Activated naive CD4-positive, alpha-beta T cell treated with anti-CD3 and anti-CD28 coated beads, Interleukin-2, amount 50 U/mL, for 16 hours (primary cell): ENCODE results near the gene SLC22A23.

ENCODE experiments used
- DNase-seq: peaks from one replicate; pipeline ENCODE4 v3.0.0-alpha.2; 2020

Gene SLC22A23

DNA sequence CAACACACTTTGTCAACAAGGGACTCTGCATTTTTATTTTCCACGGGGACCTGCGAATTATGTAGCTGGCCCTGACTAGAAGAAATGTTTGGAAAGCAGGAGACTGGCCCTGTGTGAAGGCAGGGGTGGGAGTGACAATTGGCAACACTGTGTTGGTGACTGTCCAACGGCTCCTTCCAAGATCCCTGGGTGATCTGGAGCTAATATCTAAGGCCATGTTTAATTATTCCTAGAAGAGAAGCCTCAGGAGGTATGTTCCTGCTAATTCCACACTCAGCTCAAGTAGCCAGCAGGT is 13.7 kb downstream of the SLC22A23 start:
- DNase-seq = no peak

GRCh38 chr6:3442431-3443220 is 14.2 kb downstream of the SLC22A23 start:
- DNase-seq = no peak

DNA sequence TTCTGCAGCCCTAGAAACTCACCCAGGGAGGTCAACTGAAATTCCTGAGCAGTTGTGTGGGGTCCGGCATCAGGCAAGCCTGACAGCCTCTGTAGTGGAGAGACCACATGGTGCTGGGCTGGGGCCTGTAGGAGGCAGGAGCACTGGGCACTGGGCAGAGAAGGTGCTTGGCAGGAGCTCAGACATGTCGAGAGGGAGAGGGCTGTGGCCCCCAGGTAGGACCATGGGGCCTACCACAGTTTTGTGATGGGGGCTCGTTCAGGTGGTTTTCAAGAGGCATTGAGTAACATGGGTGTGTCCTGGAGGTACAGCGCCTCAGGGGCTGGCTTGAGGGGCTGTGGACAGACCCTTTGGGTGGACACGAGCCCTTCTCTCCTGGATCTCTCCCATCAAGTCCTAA is 15.9 kb downstream of the SLC22A23 start:
- DNase-seq = no peak

- no peak for DNase-seq
Observed at GRCh38 chr6:3439961-3440360, 16.9 kb downstream of the SLC22A23 start.

GRCh38 chr6:3438190-3439167 is 18.4 kb downstream of the SLC22A23 start:
- DNase-seq = no peak

- DNase-seq = no peak
Observed at GRCh38 chr6:3433005-3433404, 23.8 kb downstream of the SLC22A23 start.

DNA sequence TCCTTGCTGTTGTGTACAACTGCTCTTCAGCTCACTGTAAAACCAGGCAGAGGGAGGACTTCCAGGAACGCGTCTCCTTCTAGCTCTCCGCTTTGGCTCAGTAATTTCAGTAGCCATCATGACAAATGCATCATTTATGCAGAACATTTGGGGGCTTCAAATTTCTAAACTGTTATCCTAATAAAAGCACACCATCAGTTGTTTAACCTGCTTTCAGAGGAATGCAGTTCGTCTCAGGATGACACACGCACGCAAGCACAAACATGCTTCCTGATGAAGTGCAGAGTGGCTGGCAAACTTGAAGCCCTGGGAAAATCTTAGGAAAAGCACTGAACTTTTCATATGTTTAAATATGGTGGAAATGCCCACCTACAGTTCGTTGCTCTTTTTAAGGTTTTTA is 24.4 kb downstream of the SLC22A23 start:
- no peak for DNase-seq

DNA sequence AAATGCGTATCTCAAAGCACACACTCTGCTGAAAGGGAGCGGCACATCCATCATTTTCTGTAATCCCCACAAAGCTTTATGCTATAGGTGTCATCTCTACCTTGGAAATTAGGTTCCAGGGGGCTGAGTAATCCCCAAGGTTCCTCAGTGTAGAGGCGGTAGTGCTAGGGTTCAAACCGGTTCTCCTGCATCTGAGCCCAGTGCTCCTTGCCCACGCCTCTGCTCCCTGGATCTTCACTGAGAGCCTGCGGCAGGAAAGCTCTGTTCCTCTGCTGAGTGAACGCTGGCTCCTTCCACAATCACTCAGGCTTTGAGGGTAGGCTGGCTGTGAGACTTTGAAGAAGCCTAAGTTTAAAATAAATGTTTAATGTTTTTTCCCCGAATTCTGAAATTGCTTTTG is 24.9 kb downstream of the SLC22A23 start:
- DNase-seq = no peak

- no peak for DNase-seq
Observed at GRCh38 chr6:3429211-3429610, 27.6 kb downstream of the SLC22A23 start.

DNA sequence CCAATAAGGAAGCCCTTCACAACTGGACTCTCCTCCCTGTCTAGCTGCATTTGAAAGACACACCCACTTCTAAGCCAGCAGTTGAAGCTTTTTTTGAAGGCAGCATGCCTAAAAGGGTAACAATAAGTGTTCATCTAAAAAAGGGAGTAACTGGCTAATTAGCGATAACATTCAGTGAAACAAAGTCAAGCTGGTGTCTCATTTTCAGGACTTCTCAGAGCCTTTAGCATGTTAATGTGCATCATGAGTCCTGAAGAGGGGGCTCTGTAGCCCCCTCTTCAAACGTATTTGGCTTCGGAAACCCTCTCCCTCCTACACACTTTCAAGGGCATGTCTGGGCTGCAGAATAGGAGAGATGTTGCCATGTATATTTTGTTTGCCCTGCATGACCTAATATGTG is 28.1 kb downstream of the SLC22A23 start:
- no peak for DNase-seq

DNA sequence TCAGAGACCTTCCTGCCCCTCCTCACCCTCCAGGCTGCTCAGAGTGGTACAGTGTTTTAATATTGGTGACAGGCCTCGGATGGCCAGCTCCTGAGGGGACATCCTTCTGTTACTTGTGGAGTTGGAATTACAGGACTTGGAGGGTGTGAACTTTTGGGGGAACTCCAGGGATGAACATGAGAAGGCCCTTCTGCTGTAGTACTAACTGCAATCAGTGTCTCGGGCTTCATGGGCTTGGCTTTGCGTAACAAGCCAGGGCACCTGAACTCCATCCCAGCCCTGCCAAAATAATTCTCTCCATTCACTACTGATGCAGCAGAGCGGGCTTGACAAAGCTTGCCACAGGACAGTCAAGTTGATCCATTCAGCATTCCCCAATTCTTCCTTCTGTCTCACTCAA is 28.6 kb downstream of the SLC22A23 start:
- DNase-seq = no peak

- no peak for DNase-seq
Observed at GRCh38 chr6:3427687-3428085, 29.2 kb downstream of the SLC22A23 start.

GRCh38 chr6:3426927-3427686 is 29.7 kb downstream of the SLC22A23 start:
- DNase-seq = no peak

DNA sequence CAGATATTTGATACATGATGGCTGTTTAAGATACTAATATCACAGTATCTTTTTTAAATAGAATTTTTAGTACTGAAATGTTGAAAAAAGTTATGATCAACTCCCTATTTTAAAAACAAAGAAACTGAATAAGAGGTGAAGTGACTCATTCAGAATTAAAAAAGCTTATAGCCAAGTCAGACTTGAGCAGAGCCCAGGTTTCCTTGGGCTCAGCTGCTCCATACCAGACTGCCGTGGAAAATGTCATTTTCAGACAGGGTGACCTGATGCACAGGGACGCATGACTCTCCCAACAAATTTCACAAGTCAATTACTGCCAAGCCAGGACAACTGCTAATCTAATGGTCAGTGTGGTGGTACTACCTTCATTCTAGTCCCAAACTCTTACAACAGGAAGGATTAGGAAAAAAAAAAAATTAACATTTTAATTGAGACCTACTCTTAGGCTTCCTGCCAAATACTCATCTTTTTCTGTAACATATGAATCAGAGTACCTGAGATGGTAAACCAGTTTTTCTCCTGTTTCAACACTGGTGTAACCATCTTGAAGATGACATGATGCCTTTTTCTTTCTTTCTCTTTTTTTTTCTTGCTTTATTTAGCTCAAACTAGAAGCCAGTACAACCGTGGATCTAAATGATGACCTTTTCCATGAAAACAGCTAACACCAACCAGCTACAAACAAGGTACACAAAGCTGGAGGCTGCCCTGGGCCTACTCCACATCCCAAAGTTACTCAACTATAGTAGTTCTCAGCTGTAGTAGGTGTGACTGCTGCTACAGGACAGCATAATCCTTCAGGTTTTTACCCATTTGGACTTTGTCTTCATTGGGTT is 30.5 kb downstream of the SLC22A23 start:
- no peak for DNase-seq

DNA sequence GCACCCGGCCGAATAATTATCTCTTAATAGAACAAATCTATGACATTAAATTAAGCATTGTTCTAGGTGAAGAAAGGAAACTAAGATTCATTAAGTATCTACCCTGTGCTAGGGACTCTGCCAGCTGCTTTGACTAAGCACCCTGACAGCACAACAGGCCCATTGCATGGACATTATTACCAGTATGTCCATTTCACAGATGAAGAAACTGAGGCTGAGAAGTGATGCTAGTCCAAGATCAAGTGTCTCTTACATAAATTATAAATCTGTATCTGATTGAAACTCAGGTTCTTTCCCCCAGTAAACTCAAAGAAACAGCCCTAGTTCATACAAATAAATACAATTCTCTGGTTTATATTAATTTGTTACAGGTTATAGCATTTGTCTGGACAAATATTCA is 31.3 kb downstream of the SLC22A23 start:
- DNase-seq = no peak

- DNase-seq = no peak
Observed at GRCh38 chr6:3424185-3424927, 32.5 kb downstream of the SLC22A23 start.

- DNase-seq = no peak
Observed at GRCh38 chr6:3423439-3424184, 33.2 kb downstream of the SLC22A23 start.

DNA sequence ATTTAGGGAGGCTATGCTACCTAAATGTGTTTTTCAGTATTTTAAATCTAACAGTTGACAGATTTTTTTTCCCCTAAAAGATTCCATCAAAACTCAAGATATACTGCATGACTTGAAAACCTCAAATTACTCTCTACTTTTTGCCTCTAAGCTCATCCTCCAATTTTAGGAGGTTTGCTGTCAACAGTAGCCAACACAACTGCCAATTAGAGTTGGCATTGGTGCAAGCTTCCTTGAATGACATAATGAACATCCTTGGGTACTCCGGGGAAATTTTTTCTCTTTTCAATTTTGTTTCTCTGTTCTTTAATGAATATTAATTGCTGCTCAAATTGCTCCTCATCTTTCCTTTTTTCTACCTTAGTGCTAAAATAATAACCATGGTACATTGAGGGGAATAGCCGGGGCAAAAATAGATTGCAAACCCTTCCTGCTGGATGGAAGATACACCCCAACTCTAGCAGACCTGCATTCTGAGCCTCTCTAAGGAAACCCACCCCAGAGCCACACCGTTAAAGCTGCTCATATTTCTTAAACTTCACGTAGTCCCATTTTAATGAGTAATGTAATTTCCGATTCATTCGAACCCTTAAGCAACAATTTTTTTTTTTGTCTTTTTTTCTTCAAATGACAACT is 34.3 kb downstream of the SLC22A23 start:
- DNase-seq = no peak

GRCh38 chr6:3421791-3422434 is 34.9 kb downstream of the SLC22A23 start:
- no peak for DNase-seq

DNA sequence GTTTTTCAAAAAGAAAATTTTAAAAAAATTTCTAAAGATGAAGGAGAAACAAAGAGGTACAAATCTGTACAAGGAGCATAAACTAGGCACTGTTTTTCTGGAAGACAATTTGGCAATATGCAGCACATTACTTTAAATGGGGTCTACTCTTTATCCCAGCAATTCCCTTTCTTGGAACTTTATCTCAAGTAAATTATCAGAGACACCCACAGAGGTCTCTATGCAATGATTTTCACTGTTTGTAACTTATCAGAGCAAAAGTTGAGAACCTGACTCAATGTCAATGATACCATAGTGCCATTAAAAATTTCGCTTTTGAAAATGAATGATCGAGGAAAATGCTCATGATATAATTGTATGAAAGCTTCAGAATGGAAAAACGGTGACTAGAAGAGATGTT is 35.7 kb downstream of the SLC22A23 start:
- no peak for DNase-seq
